ENCODE results near the gene LRRFIP1. TPM values are rescaled to one million over a fixed set of nuclear protein-coding genes. Genes with fewer than 3 reads are reported as not detected.
"Not testable (repeated sequence)": the region's sequence is repeated elsewhere in the genome, so short reads cannot be mapped to it uniquely, and the experiment has no call there.

The LRRFIP1 gene
- total RNA-seq (2014; rRNA removed; shearing (Covaris generic)), result 62.0 and 73.3 TPM in 2 replicates

- DNase-seq (ENCODE audit: low spot score), result no peak
Measured at GRCh38 chr2:237627441-237628246, at the start of gene LRRFIP1. TSS of gene LRRFIP1 (plus strand) at chr2:237627587. CDS start at chr2:237627645, 58 bp downstream.

- no peak for DNase-seq (ENCODE audit: low spot score)
Measured at GRCh38 chr2:237577956-237578870, 49.2 kb upstream of the LRRFIP1 start.

GRCh38 chr2:237581326-237581725 is 46.1 kb upstream of the LRRFIP1 start:
- DNase-seq (ENCODE audit: low spot score), result no peak

GRCh38 chr2:237581751-237582746 is 45.3 kb upstream of the LRRFIP1 start:
- peak; percentile 69 for DNase-seq (ENCODE audit: low spot score)

GRCh38 chr2:237583385-237584295 is 43.7 kb upstream of the LRRFIP1 start:
- DNase-seq (ENCODE audit: low spot score), result no peak

- no peak for DNase-seq (ENCODE audit: low spot score)
Measured at GRCh38 chr2:237585590-237586221, 41.7 kb upstream of the LRRFIP1 start.

- DNase-seq (ENCODE audit: low spot score), result no peak
Measured at GRCh38 chr2:237588044-237588696, 39.2 kb upstream of the LRRFIP1 start.

- peak; percentile 49 for DNase-seq (ENCODE audit: low spot score)
Measured at GRCh38 chr2:237590272-237591140, 36.9 kb upstream of the LRRFIP1 start, which contains the start of gene RAB17. TSS of gene RAB17 (minus strand) at chr2:237590734. CDS start at chr2:237586154, 4,580 bp downstream.

GRCh38 chr2:237591141-237591881 is 36.1 kb upstream of the LRRFIP1 start:
- DNase-seq (ENCODE audit: low spot score), result no peak

- DNase-seq (ENCODE audit: low spot score), result no peak
Measured at GRCh38 chr2:237592425-237592980, 34.9 kb upstream of the LRRFIP1 start.

- DNase-seq (ENCODE audit: low spot score), result no peak
Measured at GRCh38 chr2:237593036-237593435, 34.4 kb upstream of the LRRFIP1 start.

GRCh38 chr2:237593596-237594320 is 33.6 kb upstream of the LRRFIP1 start:
- DNase-seq (ENCODE audit: low spot score), result no peak

GRCh38 chr2:237594514-237594871 is 32.9 kb upstream of the LRRFIP1 start:
- DNase-seq (ENCODE audit: low spot score), result peak; percentile 46

- not testable (repeated sequence) for DNase-seq (ENCODE audit: low spot score)
Measured at GRCh38 chr2:237595829-237596519, 31.4 kb upstream of the LRRFIP1 start.

- DNase-seq (ENCODE audit: low spot score), result no peak
Measured at GRCh38 chr2:237596520-237597195, 30.7 kb upstream of the LRRFIP1 start.
